ENCODE results near the gene NPB. TPM values are rescaled to one million over a fixed set of nuclear protein-coding genes. Genes with fewer than 3 reads are reported as not detected.

The NPB gene
- total and polyA plus RNA-seq, 2 of the 8 experiments (the other 6 are each of a cell fraction or from before 2014, with no cell fraction given), result 1.5 to 2.5 TPM

DNA sequence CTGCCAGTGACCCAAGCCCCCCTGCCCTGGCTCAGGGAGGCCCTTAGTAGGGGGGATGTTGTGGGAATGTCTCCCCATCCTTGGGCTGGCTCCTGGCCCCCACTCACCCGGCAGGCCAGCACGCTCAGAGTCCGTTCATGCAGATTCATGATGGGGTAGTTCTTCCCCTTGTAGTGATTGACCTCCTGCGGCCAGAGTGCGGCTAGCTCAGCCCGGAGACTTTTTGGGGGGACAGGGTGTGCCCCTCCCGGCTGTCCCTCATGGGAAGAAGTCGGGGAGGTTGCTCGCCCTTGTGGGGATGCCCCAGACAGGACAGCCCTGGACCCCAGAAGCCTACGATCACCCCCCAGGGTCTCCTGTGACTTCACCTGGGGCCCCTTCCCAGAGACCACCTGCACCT, 4.0 kb downstream of the NPB start:
- Histone ChIP-seq H2BK120ac (replicated peaks; ENCODE audit: low read depth, low read length) (no peak overlapping the region), H4K8ac (ENCODE audit: extremely low read depth, insufficient read depth, low read length) (no peak overlapping the region), H3K9me3 (ENCODE audit: insufficient read depth in 2 of 2, low read depth in 1 of 2, low read length in 1 of 2) (no peaks in the 10 kb centered on the region), H3K36me3 (ENCODE audit: control insufficient read depth in 2 of 4, insufficient read depth in 4 of 4, low read length in 3 of 4) (no peaks in the 10 kb centered on the region; a peak in 3 of 8 replicates), H3K4ac (replicated peaks; ENCODE audit: insufficient read length, low read depth, low read length) (no peak overlapping the region), H4K5ac (ENCODE audit: insufficient read length, low read depth, low read length) (no peak overlapping the region), H3K14ac (ENCODE audit: insufficient read length) (no peak overlapping the region), H3K4me2 (ENCODE audit: insufficient read depth in 1 of 2, low read depth in 2 of 2, low read length in 2 of 2) (no peak overlapping the region), H3K27ac (ENCODE audit: low read depth, low read length) (no peak overlapping the region), H3K79me2 (ENCODE audit: control insufficient read depth in 1 of 2, insufficient read depth in 2 of 2, low read length in 2 of 2) (no peaks in the 10 kb centered on the region), H3K27me3 (replicated peaks in 1 of 4; ENCODE audit: control insufficient read depth in 3 of 4, extremely low read depth in 1 of 4, insufficient read depth in 3 of 4, low read length in 3 of 4) (peaks cover 0 to 25% (median 14%) of the 10 kb centered on the region in 4 experiments; a peak in 5 of 7 replicates), H2BK12ac (ENCODE audit: low read depth, low read length) (no peak overlapping the region), H3K4me3 (ENCODE audit: extremely low read depth in 1 of 4, insufficient read depth in 2 of 4, low read depth in 3 of 4, low read length in 4 of 4) (no peak overlapping the region), H2BK5ac (ENCODE audit: low read depth, low read length) (no peak overlapping the region), H2BK20ac (ENCODE audit: low read length) (no peak overlapping the region), H3K23ac (ENCODE audit: insufficient read length) (no peak overlapping the region), H3K79me1 (ENCODE audit: low read depth, low read length) (peaks cover 2% of the 10 kb centered on the region; the same call in 1 of the 2 replicates), H3K18ac (ENCODE audit: extremely low read depth, low read length) (no peak overlapping the region), H3K4me1 (replicated peaks in 1 of 4; ENCODE audit: control insufficient read depth in 3 of 4, insufficient read depth in 4 of 4, low read length in 3 of 4) (peaks cover 0 to 15% (median 8%) of the 10 kb centered on the region in 4 experiments; a peak in 4 of 7 replicates), H4K20me1 (replicated peaks in 1 of 2; ENCODE audit: control insufficient read depth in 1 of 2, insufficient read depth in 2 of 2, low read length in 2 of 2) (peaks cover 4 to 19% of the 10 kb centered on the region in 2 experiments), H3K9ac (replicated peaks in 1 of 4; ENCODE audit: extremely low read depth in 1 of 4, low read depth in 3 of 4, low read length in 3 of 4) (no peak overlapping the region), H3K56ac (replicated peaks; ENCODE audit: insufficient read length, low read depth, low read length) (no peak overlapping the region), H2BK15ac (ENCODE audit: low read length) (no peak overlapping the region), H2AK5ac (ENCODE audit: low read depth, low read length) (no peak overlapping the region), H4K91ac (replicated peaks; ENCODE audit: insufficient read length, low read length) (no peak overlapping the region), H3K23me2 (ENCODE audit: low read depth, low read length) (peaks cover 12% of the 10 kb centered on the region; the same call in 1 of the 2 replicates), H2AFZ (ENCODE audit: low read length) (no peak overlapping the region)
- DNase-seq (ENCODE audit: low read depth in 1 of 2, low spot score in 2 of 2), result no peak
- POLR2A ChIA-PET (ENCODE audit: partially characterized antibody), result interaction anchor here (0.7 to 2.0 kb wide), 6 partner anchors 9 to 26 kb away, joined by 3 to 11 read pairs (median 4); partner anchors contain the start of gene ANAPC11
- FAIRE-seq, result no peak
- CTCF ChIA-PET (ENCODE audit: partially characterized antibody), result interaction anchor here (0.6 to 1.6 kb wide), 7 partner anchors 10 to 164 kb away, joined by 3 to 7 read pairs (median 4); no protein-coding TSS in a partner anchor
- WGBS, 2 experiments (ENCODE audit: extremely low coverage in 1 of 2, insufficient coverage in 1 of 2, insufficient read length in 1 of 2, insufficient replicate concordance in 2 of 2, low coverage in 1 of 2, low lambda C conversion rate in 2 of 2, missing lambda C conversion rate in 1 of 2), result 81% methylated on average over 5 of the region's 10 CpGs; no CpG with 5 or more reads in 1 of the 2 experiments
- TF ChIP-seq CHD2 (IDR thresholded peaks at IDR 0.05; ENCODE audit: low read length), result no peak
- TF ChIP-seq, protein P1, sequence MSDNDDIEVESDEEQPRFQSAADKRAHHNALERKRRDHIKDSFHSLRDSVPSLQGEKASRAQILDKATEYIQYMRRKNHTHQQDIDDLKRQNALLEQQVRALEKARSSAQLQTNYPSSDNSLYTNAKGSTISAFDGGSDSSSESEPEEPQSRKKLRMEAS (IDR thresholded peaks at IDR 0.05), result no peak
- TF ChIP-seq KDM1A (IDR thresholded peaks at IDR 0.05; ENCODE audit: borderline replicate concordance, low read length), result no peak
- TF ChIP-seq POLR2AphosphoS5 (IDR thresholded peaks at IDR 0.05; ENCODE audit: low read depth, low read length), result no peak
- TF ChIP-seq SAP30 (IDR thresholded peaks at IDR 0.05; ENCODE audit: insufficient read depth, insufficient replicate concordance, low read length), result no peak
- TF ChIP-seq EP300 (IDR thresholded peaks at IDR 0.05; ENCODE audit: borderline replicate concordance in 1 of 2, low read depth in 2 of 2, low read length in 2 of 2), result no peak
- no peak for TF ChIP-seq NRF1 (IDR thresholded peaks at IDR 0.05; ENCODE audit: low read depth, low read length)
- no peak for TF ChIP-seq GTF2F1 (IDR thresholded peaks at IDR 0.05; ENCODE audit: borderline replicate concordance, low read depth, low read length)
- no peak for TF ChIP-seq ASH2L (IDR thresholded peaks at IDR 0.05; ENCODE audit: low read length)
- TF ChIP-seq BACH1 (IDR thresholded peaks at IDR 0.05; ENCODE audit: low read length), result no peak
- TF ChIP-seq KDM4A (IDR thresholded peaks at IDR 0.05; ENCODE audit: low read depth, low read length, severe bottlenecking), result no peak
- TF ChIP-seq, protein P2, sequence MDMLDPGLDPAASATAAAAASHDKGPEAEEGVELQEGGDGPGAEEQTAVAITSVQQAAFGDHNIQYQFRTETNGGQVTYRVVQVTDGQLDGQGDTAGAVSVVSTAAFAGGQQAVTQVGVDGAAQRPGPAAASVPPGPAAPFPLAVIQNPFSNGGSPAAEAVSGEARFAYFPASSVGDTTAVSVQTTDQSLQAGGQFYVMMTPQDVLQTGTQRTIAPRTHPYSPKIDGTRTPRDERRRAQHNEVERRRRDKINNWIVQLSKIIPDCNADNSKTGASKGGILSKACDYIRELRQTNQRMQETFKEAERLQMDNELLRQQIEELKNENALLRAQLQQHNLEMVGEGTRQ (IDR thresholded peaks at IDR 0.05; ENCODE audit: low read length), result no peak
